HepG2 (cell line): ENCODE measurements around the gene CHCHD6. TPM values are rescaled to one million over a fixed set of nuclear protein-coding genes. Genes with fewer than 3 reads are reported as not detected.

ENCODE experiments used
- FOSL2 ChIP-seq: sonication (generic); formaldehyde crosslinking; IDR thresholded peaks from 2 replicates; pipeline ENCODE4 v1.4.0; 2020; ENCODE audit warnings: missing genetic modification reagents
- FOXK2 ChIP-seq: fragments of 450-650 bp; IDR thresholded peaks from 2 replicates; pipeline ENCODE4 v1.6.1; 2016
- HBP1 ChIP-seq: IDR thresholded peaks from 2 replicates; pipeline ENCODE4 v1.6.1; 2016; ENCODE audit warnings: low read depth, control low read depth
- MAX ChIP-seq: IDR thresholded peaks from 2 replicates; pipeline ENCODE4 v1.6.1; 2012; ENCODE audit warnings: inconsistent platforms
- NONO ChIP-seq, 2 experiments: fragments of 450-650 bp in 1 of 2; sonication (generic) in 1 of 2; formaldehyde crosslinking in 1 of 2; IDR thresholded peaks in 1 of 2; conservative IDR thresholded peaks in 1 of 2; 2 replicates each; pipeline versions ENCODE4 v1.6.1 to v1.8.0; 2017 to 2022; ENCODE audit warnings: mild to moderate bottlenecking in 1 of 2, missing genetic modification reagents in 1 of 2, moderate library complexity in 1 of 2
- SOX6 ChIP-seq, 2 experiments: fragments of 450-650 bp in 1 of 2; sonication (generic) in 1 of 2; formaldehyde crosslinking in 1 of 2; IDR thresholded peaks; 2 replicates each; pipeline versions ENCODE4 v1.4.0 to v1.6.1; 2017 to 2020; ENCODE audit warnings: antibody characterized with exemption in 1 of 2, mild to moderate bottlenecking in 1 of 2, missing genetic modification reagents in 1 of 2
- ZBTB33 ChIP-seq: sonication (generic); formaldehyde crosslinking; IDR thresholded peaks from 2 replicates; pipeline ENCODE4 v1.4.0; 2020; ENCODE audit warnings: missing genetic modification reagents
- ZFP91 ChIP-seq: sonication (generic); formaldehyde crosslinking; IDR thresholded peaks from 2 replicates; pipeline ENCODE4 v1.9.0; 2022; ENCODE audit warnings: missing genetic modification reagents, mild to moderate bottlenecking, borderline replicate concordance
- ZNF292 ChIP-seq: sonication (generic); formaldehyde crosslinking; IDR thresholded peaks from 2 replicates; pipeline ENCODE4 v1.8.1; 2022; ENCODE audit warnings: mild to moderate bottlenecking, low read depth, missing genetic modification reagents, borderline replicate concordance
- ZNF441 ChIP-seq: sonication (generic); formaldehyde crosslinking; IDR thresholded peaks from 2 replicates; pipeline ENCODE4 v1.7.0; 2021; ENCODE audit warnings: missing genetic modification reagents, borderline replicate concordance
- ZNF570 ChIP-seq: sonication (generic); formaldehyde crosslinking; IDR thresholded peaks from 2 replicates; pipeline ENCODE4 v1.4.0; 2020; ENCODE audit warnings: mild to moderate bottlenecking, missing genetic modification reagents, borderline replicate concordance
- ZNF687 ChIP-seq: sonication (generic); formaldehyde crosslinking; IDR thresholded peaks from 2 replicates; pipeline ENCODE4 v1.5.1; 2020; ENCODE audit warnings: mild to moderate bottlenecking, missing genetic modification reagents, moderate library complexity
- polyA plus RNA-seq, 8 experiments: library from polyadenylated mRNA; depleted of rRNA in 3 of 8; stranded (reverse) in 7 of 8; unstranded in 1 of 8; fragments of >200 nt; fragmentation: Illumina TruSeq in 4 of 8; extraction: Trizol in 4 of 8; gene quantifications; 2 replicates each; pipeline versions ENCODE4 v1.2.1 to v1.2.3, GENCODE V29; 2011 to 2016; ENCODE audit warnings: low read depth in 4 of 8, missing spikeins in 1 of 8, mixed read lengths in 1 of 8; ENCODE audit not compliant: insufficient read depth in 1 of 8
- total RNA-seq, 5 experiments: library from RNA; depleted of rRNA; stranded (reverse); fragments of >200 nt; fragmentation: Illumina TruSeq; extraction: Trizol; gene quantifications; 2 replicates each; pipeline ENCODE4 v1.2.3, GENCODE V29; 2016; ENCODE audit warnings: low read depth in 1 of 5

The CHCHD6 gene
- total and polyA plus RNA-seq, 2 of the 13 experiments (the other 11 are each of a cell fraction or from before 2014, with no cell fraction given) = 20.3 to 20.8 TPM

GRCh38 chr3:126959921-126960603 lies 256.0 kb downstream of the CHCHD6 start (continued):
- TF ChIP-seq ZNF687 (peak; percentile 36), NONO (IDR thresholded peaks at IDR 0.05) (no peak), NONO (CRISPR knock-in tag; conservative IDR thresholded peaks at IDR 0.05) (no peak), ZBTB33 (CRISPR knock-in tag) (peak; percentile 76), ZNF570 (CRISPR knock-in tag) (no peak), MAX (peak; percentile 74; the same call in 1 of the 2 replicates), ZNF292 (CRISPR knock-in tag) (no peak), FOXK2 (no peak), SOX6 (IDR thresholded peaks at IDR 0.05) (no peak), SOX6 (CRISPR knock-in tag; IDR thresholded peaks at IDR 0.05) (peak; percentile 44; the same call in 1 of the 2 replicates), FOSL2 (CRISPR knock-in tag) (peak; percentile 51; the same call in 1 of the 2 replicates), HBP1 (CRISPR knock-in tag) (0 out of 2 replicates have a peak, but pooled peaks have one; percentile 36), ZNF441 (no peak), ZFP91 (0 out of 2 replicates have a peak, but pooled peaks have one; percentile 22)
